GM23248 (cell line): Measurements from ENCODE around the gene GNPTAB.

ENCODE experiments used
- EZH2 ChIP-seq: fragments of 200-600 bp; sonication (generic); IDR thresholded peaks from 2 replicates; pipeline ENCODE4 v1.6.1; 2018; ENCODE audit warnings: antibody characterized with exemption, mild to moderate bottlenecking; ENCODE audit not compliant: insufficient read depth, poor library complexity, severe bottlenecking
- EZH2phosphoT487 ChIP-seq: fragments of 200-600 bp; sonication (generic); IDR thresholded peaks from 2 replicates; pipeline ENCODE4 v1.6.1; 2018; ENCODE audit warnings: antibody characterized with exemption, moderate library complexity, mild to moderate bottlenecking, low read depth; ENCODE audit not compliant: insufficient read depth

- TF ChIP-seq EZH2phosphoT487 (no peak), EZH2 (no peak)
These were observed 45.6 kb upstream of the GNPTAB start for GRCh38 chr12:101876322-101876860.
